Activated CD4-positive, alpha-beta T cell treated with anti-CD3 and anti-CD28 coated beads for 1 hour (primary cell): ENCODE data around the gene ATXN7L2.

Experiments used
- DNase-seq: peaks from one replicate; pipeline ENCODE4 v3.0.0-alpha.2; 2020

Gene ATXN7L2

GRCh38 chr1:109477821-109478220, 5.9 kb upstream of the ATXN7L2 start:
- no peak for DNase-seq

- no peak for DNase-seq
Measured at GRCh38 chr1:109478806-109479205, 4.9 kb upstream of the ATXN7L2 start.

- no peak for DNase-seq
Measured at GRCh38 chr1:109479311-109479710, 4.4 kb upstream of the ATXN7L2 start.

GRCh38 chr1:109479901-109480300, 3.8 kb upstream of the ATXN7L2 start:
- DNase-seq, result no peak

GRCh38 chr1:109481646-109482045, 2.1 kb upstream of the ATXN7L2 start:
- no peak for DNase-seq

GRCh38 chr1:109482242-109482641, 1.5 kb upstream of the ATXN7L2 start:
- no peak for DNase-seq

- DNase-seq, result peak; percentile 26
Measured at GRCh38 chr1:109482791-109483671, 674 bp upstream of the ATXN7L2 start.

GRCh38 chr1:109484519-109484975, 842 bp downstream of the ATXN7L2 start:
- DNase-seq, result no peak

GRCh38 chr1:109485001-109485400, 1.3 kb downstream of the ATXN7L2 start:
- no peak for DNase-seq

GRCh38 chr1:109487261-109487660, 3.6 kb downstream of the ATXN7L2 start:
- no peak for DNase-seq

- no peak for DNase-seq
Measured at GRCh38 chr1:109488201-109488600, 4.5 kb downstream of the ATXN7L2 start.

GRCh38 chr1:109488696-109489095, 5.0 kb downstream of the ATXN7L2 start:
- DNase-seq, result no peak

- DNase-seq, result peak; percentile 57
Measured at GRCh38 chr1:109490029-109490933, 6.6 kb downstream of the ATXN7L2 start.

GRCh38 chr1:109490934-109491302, 7.2 kb downstream of the ATXN7L2 start:
- no peak for DNase-seq

GRCh38 chr1:109491372-109491771, 7.7 kb downstream of the ATXN7L2 start:
- DNase-seq, result no peak

- DNase-seq, result no peak
Measured at GRCh38 chr1:109492779-109493178, 9.1 kb downstream of the ATXN7L2 start.

GRCh38 chr1:109493227-109493626, 9.5 kb downstream of the ATXN7L2 start:
- DNase-seq, result no peak

- peak; percentile 83 for DNase-seq
Measured at GRCh38 chr1:109493805-109494539, 10.3 kb downstream of the ATXN7L2 start, which contains the start of gene CYB561D1. Gene CYB561D1, plus strand, starts transcription at chr1:109494094. Its CDS starts 46 bp downstream, at chr1:109494140.

GRCh38 chr1:109495738-109496137, 12.0 kb downstream of the ATXN7L2 start:
- no peak for DNase-seq

- no peak for DNase-seq
Measured at GRCh38 chr1:109497449-109498160, 13.9 kb downstream of the ATXN7L2 start.

- no peak for DNase-seq
Measured at GRCh38 chr1:109498161-109498801, 14.6 kb downstream of the ATXN7L2 start.

- no peak for DNase-seq
Measured at GRCh38 chr1:109499081-109499480, 15.4 kb downstream of the ATXN7L2 start.
